GM12874 (cell line): ENCODE results near the gene AKAIN1.

Experiments used
- CTCF ChIP-seq: IDR thresholded peaks from 2 replicates; pipeline ENCODE4 v1.5.1; 2011; ENCODE audit warnings: low read depth, mild to moderate bottlenecking, control low read depth, low read length, moderate library complexity; ENCODE audit not compliant: insufficient read depth

Gene AKAIN1

GRCh38 chr18:5207471-5208150, 10.6 kb upstream of the AKAIN1 start:
- TF ChIP-seq CTCF, result no peak

GRCh38 chr18:5198311-5198710, 1.3 kb upstream of the AKAIN1 start:
- TF ChIP-seq CTCF, result no peak

- TF ChIP-seq CTCF, result no peak
These were observed 404 bp upstream of the AKAIN1 start for GRCh38 chr18:5197461-5197860.

GRCh38 chr18:5196253-5197031, 615 bp downstream of the AKAIN1 start:
- TF ChIP-seq CTCF, result no peak

GRCh38 chr18:5195656-5196055, 1.4 kb downstream of the AKAIN1 start:
- no peak for TF ChIP-seq CTCF

- no peak for TF ChIP-seq CTCF
These were observed 16.8 kb downstream of the AKAIN1 start for GRCh38 chr18:5180254-5180653.

- TF ChIP-seq CTCF, result no peak
These were observed 18.5 kb downstream of the AKAIN1 start for GRCh38 chr18:5178519-5178918.
